H1 (cell line): Measurements from ENCODE around the gene CHST11. TPM values are rescaled to one million over a fixed set of nuclear protein-coding genes. Genes with fewer than 3 reads are reported as not detected.

ENCODE experiments used
- ATF3 ChIP-seq: IDR thresholded peaks from 2 replicates; pipeline ENCODE4 v1.6.1; 2011; ENCODE audit warnings: low read depth, mild to moderate bottlenecking, low read length; ENCODE audit not compliant: insufficient read depth
- E2F6 ChIP-seq: IDR thresholded peaks from 2 replicates; pipeline ENCODE4 v1.6.1; 2012; ENCODE audit warnings: inconsistent platforms
- NRF1 ChIP-seq: IDR thresholded peaks from 2 replicates; pipeline ENCODE4 v1.6.1; 2011; ENCODE audit warnings: mild to moderate bottlenecking, low read depth, low read length, improper control_type of control experiment
- SAP30 ChIP-seq: fragments of 300-600 bp; sonication (generic); IDR thresholded peaks from 2 replicates; pipeline ENCODE4 v1.7.1; 2012; ENCODE audit warnings: low read length, moderate library complexity, mild to moderate bottlenecking, inconsistent platforms; ENCODE audit not compliant: insufficient read depth, insufficient replicate concordance
- SIX5 ChIP-seq: IDR thresholded peaks from 2 replicates; pipeline ENCODE4 v1.6.1; 2011; ENCODE audit warnings: mild to moderate bottlenecking, low read depth, low read length
- SP1 ChIP-seq: IDR thresholded peaks from 2 replicates; pipeline ENCODE4 v1.6.1; 2011; ENCODE audit warnings: low read depth, low read length
- polyA plus RNA-seq, 7 experiments: library from polyadenylated mRNA; depleted of rRNA in 3 of 7; stranded (reverse) in 5 of 7; unstranded in 2 of 7; fragments of >200 nt in 5 of 7; fragments of 200-250 nt in 2 of 7; gene quantifications; 1 replicate in 5 of 7; 2 replicates in 1 of 7; 4 replicates in 1 of 7; pipeline versions ENCODE4 v1.2.1 to v1.2.3, GENCODE V29; 2011 to 2013; ENCODE audit warnings: missing spikeins in 2 of 7, mixed read lengths in 2 of 7
- total RNA-seq: library from RNA; stranded (reverse); fragmentation: NEBNext Ultra II Directional; extraction: Animal tissue kit (Norgen Biotek cat#: 25700); gene quantifications from 2 replicates; pipeline ENCODE4 v1.2.1, GENCODE V29; 2021

Gene CHST11
- total and polyA plus RNA-seq, 2 of the 8 experiments (the other 6 are each of a cell fraction or from before 2014, with no cell fraction given), result 14.4 to 20.8 TPM

GRCh38 chr12:104669851-104670337 lies 213.1 kb downstream of the CHST11 start (continued):
- TF ChIP-seq ATF3, result no peak
- TF ChIP-seq SAP30, result no peak
- TF ChIP-seq E2F6, result no peak
- TF ChIP-seq NRF1, result no peak
- TF ChIP-seq SP1, result no peak
- no peak for TF ChIP-seq SIX5
- TF ChIP-seq, all 59 proteins: peak for 0
